ENCODE results near the gene MACC1.

DNA sequence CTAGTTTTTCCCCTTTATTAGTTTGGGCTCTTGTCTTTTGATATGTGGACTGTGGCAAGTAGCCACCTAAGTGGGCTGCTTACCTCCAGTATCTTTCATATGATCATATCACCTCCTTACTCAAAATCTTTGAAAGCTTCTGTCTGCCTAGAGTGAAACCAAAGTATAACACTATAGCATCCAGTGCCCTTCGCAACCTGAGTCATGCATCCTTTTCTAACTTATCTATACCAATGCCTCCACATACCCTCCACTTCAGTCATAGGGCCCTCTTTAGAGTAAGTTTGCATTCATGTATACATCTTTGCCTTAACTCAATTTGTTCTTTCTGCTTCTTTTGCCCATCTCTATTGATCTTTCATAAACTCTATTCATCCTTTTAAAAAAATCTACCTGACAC, 15.7 kb upstream of the MACC1 start:
- TF ChIP-seq CTCF (IDR thresholded peaks at IDR 0.05; ENCODE audit: low read depth, low read length, missing input control) (no peak), TAF1 (conservative IDR thresholded peaks at IDR 0.05) (no peak), YY1 (IDR thresholded peaks at IDR 0.05) (no peak), REST (IDR thresholded peaks at IDR 0.05) (no peak), JUND (IDR thresholded peaks at IDR 0.05) (no peak)
- TF ChIP-seq, protein P1, sequence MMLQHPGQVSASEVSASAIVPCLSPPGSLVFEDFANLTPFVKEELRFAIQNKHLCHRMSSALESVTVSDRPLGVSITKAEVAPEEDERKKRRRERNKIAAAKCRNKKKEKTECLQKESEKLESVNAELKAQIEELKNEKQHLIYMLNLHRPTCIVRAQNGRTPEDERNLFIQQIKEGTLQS (IDR thresholded peaks at IDR 0.05), result no peak
- TF ChIP-seq, protein P2, sequence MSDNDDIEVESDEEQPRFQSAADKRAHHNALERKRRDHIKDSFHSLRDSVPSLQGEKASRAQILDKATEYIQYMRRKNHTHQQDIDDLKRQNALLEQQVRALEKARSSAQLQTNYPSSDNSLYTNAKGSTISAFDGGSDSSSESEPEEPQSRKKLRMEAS (IDR thresholded peaks at IDR 0.05), result no peak
- TF ChIP-seq, protein P3, sequence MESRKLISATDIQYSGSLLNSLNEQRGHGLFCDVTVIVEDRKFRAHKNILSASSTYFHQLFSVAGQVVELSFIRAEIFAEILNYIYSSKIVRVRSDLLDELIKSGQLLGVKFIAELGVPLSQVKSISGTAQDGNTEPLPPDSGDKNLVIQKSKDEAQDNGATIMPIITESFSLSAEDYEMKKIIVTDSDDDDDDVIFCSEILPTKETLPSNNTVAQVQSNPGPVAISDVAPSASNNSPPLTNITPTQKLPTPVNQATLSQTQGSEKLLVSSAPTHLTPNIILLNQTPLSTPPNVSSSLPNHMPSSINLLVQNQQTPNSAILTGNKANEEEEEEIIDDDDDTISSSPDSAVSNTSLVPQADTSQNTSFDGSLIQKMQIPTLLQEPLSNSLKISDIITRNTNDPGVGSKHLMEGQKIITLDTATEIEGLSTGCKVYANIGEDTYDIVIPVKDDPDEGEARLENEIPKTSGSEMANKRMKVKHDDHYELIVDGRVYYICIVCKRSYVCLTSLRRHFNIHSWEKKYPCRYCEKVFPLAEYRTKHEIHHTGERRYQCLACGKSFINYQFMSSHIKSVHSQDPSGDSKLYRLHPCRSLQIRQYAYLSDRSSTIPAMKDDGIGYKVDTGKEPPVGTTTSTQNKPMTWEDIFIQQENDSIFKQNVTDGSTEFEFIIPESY (IDR thresholded peaks at IDR 0.05), result no peak

Data from liver (tissue), 3 donors.